Kidney epithelial cell (primary cell): Measurements from ENCODE around the gene ZBTB16. TPM values are rescaled to one million over a fixed set of nuclear protein-coding genes. Genes with fewer than 3 reads are reported as not detected.
A peak's percentile ranks its signal among the peaks of the same experiment; 100 is the strongest.

ENCODE experiments used
- DNase-seq: peaks from one replicate; pipeline ENCODE4 v3.0.0-alpha.2; 2010; ENCODE audit warnings: low read depth
- H3K27me3 ChIP-seq: 2 replicates; pipeline ENCODE4 v1.6.0; 2011; ENCODE audit warnings: low read length; ENCODE audit not compliant: control insufficient read depth, insufficient read depth
- H3K36me3 ChIP-seq: 2 replicates; pipeline ENCODE4 v1.5.1; 2011; ENCODE audit warnings: low read length; ENCODE audit not compliant: control insufficient read depth, insufficient read depth
- H3K4me3 ChIP-seq: 2 replicates; pipeline ENCODE4 v1.5.1; 2011; ENCODE audit warnings: low read depth, mild to moderate bottlenecking, control low read depth, low read length
- total RNA-seq: library from RNA; depleted of rRNA; stranded (reverse); fragments of >200 nt; gene quantifications from 2 replicates; pipeline ENCODE4 v1.2.3, GENCODE V29; 2015
- TF ChIP-seq, protein P1 (sequence below): IDR thresholded peaks from 2 replicates; pipeline ENCODE4 v1.5.1; 2011; ENCODE audit warnings: mild to moderate bottlenecking, moderate library complexity, low read length, control low read depth, inconsistent platforms; ENCODE audit not compliant: insufficient read depth, poor library complexity, severe bottlenecking

ZBTB16 gene
- total RNA-seq, 1 donor from 2014 or later: 0.08 TPM

DNA sequence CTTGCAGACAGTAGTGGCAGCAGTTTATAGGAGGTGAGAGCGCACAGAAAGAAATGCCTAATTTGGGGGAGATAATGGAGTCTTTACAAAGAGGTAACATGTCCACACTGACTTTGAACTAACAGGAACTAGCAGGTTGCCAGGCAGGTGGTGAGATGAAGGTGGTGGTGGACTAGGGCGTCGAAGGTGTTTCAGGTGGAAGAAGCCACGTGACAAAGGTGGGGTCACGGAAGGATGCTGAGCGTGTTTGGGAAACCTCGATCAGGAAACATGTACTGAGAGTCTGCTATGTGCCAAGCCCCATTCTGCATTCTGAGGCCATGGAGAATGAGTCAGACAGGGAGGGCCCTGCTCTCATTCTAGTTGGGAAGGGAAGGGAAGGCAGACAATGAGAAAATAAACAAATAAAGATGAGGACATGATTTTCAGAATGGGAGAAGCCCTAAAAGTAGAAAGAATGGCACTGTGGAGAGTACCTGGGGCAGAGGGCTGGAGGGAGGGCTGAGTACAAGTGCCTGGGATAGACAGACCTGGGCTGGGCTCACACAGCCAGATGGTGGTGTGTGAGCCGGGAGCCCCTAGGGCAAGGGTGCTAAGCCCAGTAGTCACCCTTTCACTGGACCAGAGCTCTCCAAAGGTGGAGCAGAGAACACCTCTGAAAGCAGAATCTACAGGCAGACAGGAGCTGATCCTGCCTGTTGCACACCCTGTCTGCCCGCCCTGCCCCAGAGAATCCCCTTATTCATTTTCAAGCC lies 220.5 kb downstream of the ZBTB16 start:
- H3K36me3 ChIP-seq: no peaks in the 10 kb centered on the region
- DNase-seq: no peak
- H3K27me3 ChIP-seq: peaks cover 2% of the 10 kb centered on the region
- H3K4me3 ChIP-seq: no peak overlapping the region
- TF ChIP-seq, protein P1, sequence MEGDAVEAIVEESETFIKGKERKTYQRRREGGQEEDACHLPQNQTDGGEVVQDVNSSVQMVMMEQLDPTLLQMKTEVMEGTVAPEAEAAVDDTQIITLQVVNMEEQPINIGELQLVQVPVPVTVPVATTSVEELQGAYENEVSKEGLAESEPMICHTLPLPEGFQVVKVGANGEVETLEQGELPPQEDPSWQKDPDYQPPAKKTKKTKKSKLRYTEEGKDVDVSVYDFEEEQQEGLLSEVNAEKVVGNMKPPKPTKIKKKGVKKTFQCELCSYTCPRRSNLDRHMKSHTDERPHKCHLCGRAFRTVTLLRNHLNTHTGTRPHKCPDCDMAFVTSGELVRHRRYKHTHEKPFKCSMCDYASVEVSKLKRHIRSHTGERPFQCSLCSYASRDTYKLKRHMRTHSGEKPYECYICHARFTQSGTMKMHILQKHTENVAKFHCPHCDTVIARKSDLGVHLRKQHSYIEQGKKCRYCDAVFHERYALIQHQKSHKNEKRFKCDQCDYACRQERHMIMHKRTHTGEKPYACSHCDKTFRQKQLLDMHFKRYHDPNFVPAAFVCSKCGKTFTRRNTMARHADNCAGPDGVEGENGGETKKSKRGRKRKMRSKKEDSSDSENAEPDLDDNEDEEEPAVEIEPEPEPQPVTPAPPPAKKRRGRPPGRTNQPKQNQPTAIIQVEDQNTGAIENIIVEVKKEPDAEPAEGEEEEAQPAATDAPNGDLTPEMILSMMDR: no peak

GRCh38 chr11:114280696-114281095 lies 221.2 kb downstream of the ZBTB16 start:
- DNase-seq: peak; percentile 57
- Histone ChIP-seq H3K36me3 (no peaks in the 10 kb centered on the region), H3K4me3 (no peak overlapping the region), H3K27me3 (no peaks in the 10 kb centered on the region)
- TF ChIP-seq, protein P1: peak; percentile 86

GRCh38 chr11:114281388-114281956 lies 222.0 kb downstream of the ZBTB16 start:
- no peaks in the 10 kb centered on the region for H3K27me3 ChIP-seq
- no peak overlapping the region for H3K4me3 ChIP-seq
- no peaks in the 10 kb centered on the region for H3K36me3 ChIP-seq
- TF ChIP-seq, protein P1: no peak
- DNase-seq: no peak

DNA sequence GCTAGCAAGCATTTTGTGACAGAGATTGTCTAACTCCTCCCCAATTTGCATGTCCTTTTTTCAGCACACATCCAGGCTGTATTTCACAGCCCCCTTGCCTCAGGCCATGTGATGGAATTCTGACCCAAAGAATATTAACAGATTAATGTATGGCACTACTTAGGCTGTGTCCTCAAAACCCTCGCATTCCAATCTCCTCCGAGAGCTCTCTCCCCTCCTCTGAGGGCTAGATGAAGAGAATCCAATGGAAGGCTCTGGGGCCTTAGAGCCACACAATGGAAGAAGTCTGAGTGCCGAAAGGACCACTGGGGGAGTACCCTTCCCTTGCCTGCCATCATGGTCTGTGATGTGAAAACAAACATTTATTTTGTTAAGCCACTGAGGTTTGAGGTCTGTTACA lies 223.0 kb downstream of the ZBTB16 start:
- H3K4me3 ChIP-seq: no peak overlapping the region
- H3K36me3 ChIP-seq: no peaks in the 10 kb centered on the region
- TF ChIP-seq, protein P1: no peak
- no peaks in the 10 kb centered on the region for H3K27me3 ChIP-seq
- DNase-seq: no peak

DNA sequence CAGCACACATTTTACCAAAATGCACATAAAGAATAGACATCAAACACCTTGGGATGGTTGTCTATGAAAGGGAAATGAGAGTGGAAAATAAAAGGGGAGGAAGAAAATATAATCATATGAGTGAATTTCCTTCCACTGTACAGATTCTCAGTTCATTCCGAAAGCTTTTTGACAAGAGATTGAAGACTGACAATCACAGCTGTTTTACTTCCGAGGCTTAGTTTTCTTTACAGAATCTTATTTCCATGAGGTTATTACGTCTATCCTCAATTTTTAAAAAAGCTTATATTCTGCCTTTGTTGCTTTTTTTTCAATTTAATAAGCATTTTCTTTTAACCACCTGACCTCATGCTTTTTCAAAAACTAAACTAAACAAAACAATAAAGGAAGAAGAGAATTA lies 223.9 kb downstream of the ZBTB16 start:
- no peaks in the 10 kb centered on the region for H3K36me3 ChIP-seq
- TF ChIP-seq, protein P1: no peak
- no peak for DNase-seq
- H3K27me3 ChIP-seq: no peaks in the 10 kb centered on the region
- H3K4me3 ChIP-seq: no peak overlapping the region
